Measurements from ENCODE around the gene EYA4.

The EYA4 gene

GRCh38 chr6:133248241-133249001 lies 7.3 kb downstream of the EYA4 start (continued):
- TF ChIP-seq SP7 (tag by site-specific recombination; IDR thresholded peaks at IDR 0.05): peak; percentile 88
- TF ChIP-seq GFI1B (tag by site-specific recombination; IDR thresholded peaks at IDR 0.05): peak; percentile 100
- peak; percentile 98 for TF ChIP-seq ZNF843 (tag by site-specific recombination; IDR thresholded peaks at IDR 0.05)
- TF ChIP-seq EGR2 (tag by site-specific recombination; IDR thresholded peaks at IDR 0.05; ENCODE audit: low read depth): no peak
- peak; percentile 95 for TF ChIP-seq GLI2 (tag by site-specific recombination; IDR thresholded peaks at IDR 0.05; ENCODE audit: borderline replicate concordance, low read depth)
- TF ChIP-seq ZNF449 (tag by site-specific recombination; IDR thresholded peaks at IDR 0.05): peak; percentile 27; the same call in 1 of the 2 replicates
- TF ChIP-seq OSR2 (tag by site-specific recombination; IDR thresholded peaks at IDR 0.05): peak; percentile 96
- TF ChIP-seq, protein P1, sequence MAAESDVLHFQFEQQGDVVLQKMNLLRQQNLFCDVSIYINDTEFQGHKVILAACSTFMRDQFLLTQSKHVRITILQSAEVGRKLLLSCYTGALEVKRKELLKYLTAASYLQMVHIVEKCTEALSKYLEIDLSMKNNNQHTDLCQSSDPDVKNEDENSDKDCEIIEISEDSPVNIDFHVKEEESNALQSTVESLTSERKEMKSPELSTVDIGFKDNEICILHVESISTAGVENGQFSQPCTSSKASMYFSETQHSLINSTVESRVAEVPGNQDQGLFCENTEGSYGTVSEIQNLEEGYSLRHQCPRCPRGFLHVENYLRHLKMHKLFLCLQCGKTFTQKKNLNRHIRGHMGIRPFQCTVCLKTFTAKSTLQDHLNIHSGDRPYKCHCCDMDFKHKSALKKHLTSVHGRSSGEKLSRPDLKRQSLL (tag by site-specific recombination; IDR thresholded peaks at IDR 0.05): 0 out of 2 replicates have a peak, but pooled peaks have one; percentile 19
- TF ChIP-seq KLF16 (tag by site-specific recombination; IDR thresholded peaks at IDR 0.05): peak; percentile 80
- no peak for TF ChIP-seq ZNF585B (tag by site-specific recombination; IDR thresholded peaks at IDR 0.05)
- TF ChIP-seq ZNF274 (IDR thresholded peaks at IDR 0.05; ENCODE audit: low read length): no peak
- TF ChIP-seq ZNF274 (tag by site-specific recombination; IDR thresholded peaks at IDR 0.05; ENCODE audit: borderline replicate concordance): no peak
- TF ChIP-seq ZNF426 (tag by site-specific recombination; IDR thresholded peaks at IDR 0.05): no peak
- peak; percentile 95 for TF ChIP-seq KLF8 (tag by site-specific recombination; IDR thresholded peaks at IDR 0.05)
- TF ChIP-seq, protein P2, sequence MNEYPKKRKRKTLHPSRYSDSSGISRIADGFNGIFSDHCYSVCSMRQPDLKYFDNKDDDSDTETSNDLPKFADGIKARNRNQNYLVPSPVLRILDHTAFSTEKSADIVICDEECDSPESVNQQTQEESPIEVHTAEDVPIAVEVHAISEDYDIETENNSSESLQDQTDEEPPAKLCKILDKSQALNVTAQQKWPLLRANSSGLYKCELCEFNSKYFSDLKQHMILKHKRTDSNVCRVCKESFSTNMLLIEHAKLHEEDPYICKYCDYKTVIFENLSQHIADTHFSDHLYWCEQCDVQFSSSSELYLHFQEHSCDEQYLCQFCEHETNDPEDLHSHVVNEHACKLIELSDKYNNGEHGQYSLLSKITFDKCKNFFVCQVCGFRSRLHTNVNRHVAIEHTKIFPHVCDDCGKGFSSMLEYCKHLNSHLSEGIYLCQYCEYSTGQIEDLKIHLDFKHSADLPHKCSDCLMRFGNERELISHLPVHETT (tag by site-specific recombination; IDR thresholded peaks at IDR 0.05): peak; percentile 96
- TF ChIP-seq KLF7 (tag by site-specific recombination; IDR thresholded peaks at IDR 0.05; ENCODE audit: borderline replicate concordance): no peak
- TF ChIP-seq HOXC10 (CRISPR knock-in tag; IDR thresholded peaks at IDR 0.05): no peak
- peak; percentile 99 for TF ChIP-seq ZNF629 (tag by site-specific recombination; IDR thresholded peaks at IDR 0.05)
- TF ChIP-seq, protein P3, sequence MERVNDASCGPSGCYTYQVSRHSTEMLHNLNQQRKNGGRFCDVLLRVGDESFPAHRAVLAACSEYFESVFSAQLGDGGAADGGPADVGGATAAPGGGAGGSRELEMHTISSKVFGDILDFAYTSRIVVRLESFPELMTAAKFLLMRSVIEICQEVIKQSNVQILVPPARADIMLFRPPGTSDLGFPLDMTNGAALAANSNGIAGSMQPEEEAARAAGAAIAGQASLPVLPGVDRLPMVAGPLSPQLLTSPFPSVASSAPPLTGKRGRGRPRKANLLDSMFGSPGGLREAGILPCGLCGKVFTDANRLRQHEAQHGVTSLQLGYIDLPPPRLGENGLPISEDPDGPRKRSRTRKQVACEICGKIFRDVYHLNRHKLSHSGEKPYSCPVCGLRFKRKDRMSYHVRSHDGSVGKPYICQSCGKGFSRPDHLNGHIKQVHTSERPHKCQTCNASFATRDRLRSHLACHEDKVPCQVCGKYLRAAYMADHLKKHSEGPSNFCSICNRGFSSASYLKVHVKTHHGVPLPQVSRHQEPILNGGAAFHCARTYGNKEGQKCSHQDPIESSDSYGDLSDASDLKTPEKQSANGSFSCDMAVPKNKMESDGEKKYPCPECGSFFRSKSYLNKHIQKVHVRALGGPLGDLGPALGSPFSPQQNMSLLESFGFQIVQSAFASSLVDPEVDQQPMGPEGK (tag by site-specific recombination; IDR thresholded peaks at IDR 0.05): peak; percentile 35; the same call in 1 of the 2 replicates

GRCh38 chr6:133251688-133252087 lies 10.5 kb downstream of the EYA4 start:
- no peak for TF ChIP-seq ZNF623 (tag by site-specific recombination; IDR thresholded peaks at IDR 0.05)
- no peak for TF ChIP-seq ZNF416 (tag by site-specific recombination; IDR thresholded peaks at IDR 0.05)
- TF ChIP-seq ZBTB20 (tag by site-specific recombination; IDR thresholded peaks at IDR 0.05): peak; percentile 64
- Histone ChIP-seq H3K4me3 (ENCODE audit: low read depth, low read length) (no peak overlapping the region), H3K36me3 (ENCODE audit: control insufficient read depth in 2 of 2, insufficient read depth in 1 of 2, low read length in 2 of 2) (no peaks in the 10 kb centered on the region), H3K27ac (ENCODE audit: extremely low read depth, low read depth, low read length) (no peak overlapping the region), H3K4me1 (ENCODE audit: control insufficient read depth, insufficient read depth, low read length) (peaks cover 50% of the 10 kb centered on the region), H3K9me3 (ENCODE audit: control insufficient read depth, insufficient read depth, low read depth, low read length) (no peaks in the 10 kb centered on the region)
- CTCF ChIA-PET: interaction anchor here (0.6 to 1.0 kb wide), 3 partner anchors 289 to 955 kb away, joined by 3 read pairs; no protein-coding TSS in a partner anchor
- POLR2A ChIA-PET: interaction anchor here (0.8 kb wide), 1 partner anchor 11 kb away, joined by 3 read pairs; no protein-coding TSS in a partner anchor
